K562 (cell line): ENCODE measurements around the gene PRMT3. TPM values are rescaled to one million over a fixed set of nuclear protein-coding genes. Genes with fewer than 3 reads are reported as not detected.

Experiments used
- ATAC-seq: fragments of 200-7000 bp; cut with Tn5 transposase; 3 replicates; pipeline ENCODE4 v1.9.1; 2020; ENCODE audit warnings: moderate library complexity
- BruUV-seq: library from RNA; stranded (reverse); fragments of 400-500 nt; replicated peaks from 2 replicates; lab custom pipeline; 2021; lab: Mats Ljungman, UMichigan
- CTCF ChIA-PET: fragments of 300-600 bp; formaldehyde crosslinking; extraction: SDS; loops from one replicate; lab custom pipeline; 2021; ENCODE audit warnings: low intra/inter-chr PET ratio; lab: Yijun Ruan, JAX
- POLR2A ChIA-PET: fragments of 300-600, 350-650 bp; sonication (Branson Sonifier 250); formaldehyde crosslinking; extraction: SDS; loops from one replicate; lab custom pipeline; 2021; ENCODE audit warnings: antibody characterized with exemption, inconsistent platforms; lab: Yijun Ruan, JAX
- DNase-seq, 4 experiments: peaks; one replicate each; pipeline versions ENCODE4 v3.0.0 to v3.0.0-alpha.2; 2011 to 2018; ENCODE audit warnings: low spot score in 3 of 4, mixed read lengths in 3 of 4; ENCODE audit errors: extremely low read depth in 1 of 4
- FAIRE-seq: peaks from 2 replicates; lab custom pipeline; 2011; peaks lifted over from hg19 to GRCh38; lab: Jason Lieb, UNC
- H2AFZ ChIP-seq: 2 replicates; pipeline ENCODE4 v1.6.0; 2011; ENCODE audit warnings: low read depth, low read length, control low read depth, inconsistent platforms
- H3K27ac ChIP-seq: fragments of 200-600 bp; 3 replicates; pipeline ENCODE4 v1.8.0; 2011; ENCODE audit warnings: low read depth, mild to moderate bottlenecking, control low read depth, inconsistent platforms, low read length, moderate library complexity, mixed read lengths; ENCODE audit errors: extremely low read depth
- H3K27me3 ChIP-seq, 2 experiments: fragments of 300-600 bp in 1 of 2; 2 replicates in 1 of 2; 3 replicates in 1 of 2; pipeline versions ENCODE4 v1.6.0 to v1.8.0; 2011; ENCODE audit warnings: inconsistent platforms in 2 of 2, low read length in 2 of 2, mild to moderate bottlenecking in 1 of 2, mixed read lengths in 1 of 2, moderate library complexity in 1 of 2; ENCODE audit not compliant: control insufficient read depth in 2 of 2, insufficient read depth in 2 of 2
- H3K36me3 ChIP-seq: fragments of 300-600 bp; 3 replicates; pipeline ENCODE4 v1.8.0; 2011; ENCODE audit warnings: mild to moderate bottlenecking, low read length, inconsistent platforms; ENCODE audit not compliant: control insufficient read depth, insufficient read depth
- H3K4me1 ChIP-seq, 2 experiments: fragments of 200-600 bp in 1 of 2; replicated peaks in 1 of 2; 2 replicates in 1 of 2; 3 replicates in 1 of 2; pipeline versions ENCODE4 v1.5.1 to v1.8.0; 2011; ENCODE audit warnings: inconsistent platforms in 2 of 2, low read length in 2 of 2, mild to moderate bottlenecking in 1 of 2, mixed read lengths in 1 of 2, moderate library complexity in 1 of 2; ENCODE audit not compliant: control insufficient read depth in 2 of 2, insufficient read depth in 2 of 2
- H3K4me2 ChIP-seq: 2 replicates; pipeline ENCODE4 v1.6.1; 2011; ENCODE audit warnings: low read length, control low read depth, inconsistent platforms, mixed read lengths; ENCODE audit not compliant: insufficient read depth
- H3K4me3 ChIP-seq: fragments of 200-600 bp; sonication (generic), shearing (Covaris generic); 2 replicates; pipeline ENCODE4 v1.5.1; 2016; ENCODE audit warnings: control low read depth, inconsistent platforms
- H3K79me2 ChIP-seq: fragments of 200-600 bp; 3 replicates; pipeline ENCODE4 v1.8.0; 2011; ENCODE audit warnings: low read length, inconsistent platforms; ENCODE audit not compliant: control insufficient read depth, insufficient read depth
- H3K9ac ChIP-seq, 2 experiments: 2 replicates each; pipeline versions ENCODE4 v1.6.0 to v1.6.1; 2011; ENCODE audit warnings: low read depth in 2 of 2, low read length in 2 of 2, control low read depth in 1 of 2, inconsistent platforms in 1 of 2, mild to moderate bottlenecking in 1 of 2, mixed read lengths in 1 of 2; ENCODE audit not compliant: insufficient read depth in 1 of 2
- H3K9me1 ChIP-seq: one replicate; pipeline ENCODE4 v1.6.0; 2011; ENCODE audit warnings: inconsistent platforms, mild to moderate bottlenecking, low read length, moderate library complexity; ENCODE audit not compliant: control insufficient read depth, insufficient read depth
- H3K9me3 ChIP-seq: replicated peaks from 2 replicates; pipeline ENCODE4 v1.5.1; 2011; ENCODE audit warnings: low read depth, low read length, inconsistent platforms; ENCODE audit not compliant: control insufficient read depth, insufficient read depth
- H4K20me1 ChIP-seq: replicated peaks from 2 replicates; pipeline ENCODE4 v1.6.1; 2011; ENCODE audit warnings: low read length, inconsistent platforms, mixed read lengths; ENCODE audit not compliant: control insufficient read depth, insufficient read depth
- CHD2 ChIP-seq: IDR thresholded peaks from 2 replicates; pipeline ENCODE4 v1.6.1; 2011; ENCODE audit warnings: low read depth, low read length
- KDM1A ChIP-seq, 2 experiments: fragments of 450-650 bp; IDR thresholded peaks; 2 replicates each; pipeline ENCODE4 v1.6.1; 2016; ENCODE audit warnings: mild to moderate bottlenecking in 2 of 2
- RBM25 ChIP-seq: fragments of 200-400 bp; formaldehyde crosslinking; IDR thresholded peaks from 2 replicates; pipeline ENCODE4 v1.6.1; 2018; ENCODE audit warnings: low read length, low read depth, moderate library complexity; ENCODE audit not compliant: severe bottlenecking
- U2AF1 ChIP-seq: fragments of 200-400 bp; formaldehyde crosslinking; optimal IDR thresholded peaks from 2 replicates; pipeline ENCODE3; 2017; ENCODE audit warnings: mild to moderate bottlenecking, low read depth, low read length, moderate library complexity
- ZNF146 ChIP-seq: IDR thresholded peaks from one replicate; pipeline ENCODE4 v1.6.1; 2018; ENCODE audit warnings: missing compliant biosample characterization; ENCODE audit not compliant: unreplicated experiment
- WGBS: fragments of 100-300 bp; shearing (Covaris generic); methylation state at CpG from one replicate; pipeline ENCODE4 v1.1.6; 2016; ENCODE audit warnings: low coverage, mixed read lengths; ENCODE audit not compliant: insufficient coverage; ENCODE audit errors: missing lambda C conversion rate; 5-methylcytosine and 5-hydroxymethylcytosine counted together
- in situ Hi-C: fragments of 300-500 bp; cut with MboI; formaldehyde crosslinking; loops from 4 replicates; pipeline ENCODE4 v1.15.0; 2018; ENCODE audit warnings: inconsistent platforms, mixed read lengths
- intact Hi-C: fragments of 100-400 bp; cut with micrococcal nuclease; formaldehyde crosslinking; loops from 2 replicates; pipeline ENCODE4 v1.14.2; 2022
- polyA plus RNA-seq, 8 experiments: library from polyadenylated mRNA; depleted of rRNA in 4 of 8; stranded (reverse) in 5 of 8; unstranded in 3 of 8; fragments of >200 nt; fragmentation: Nextera tagmentation in 2 of 8; fragmentation: Illumina TruSeq in 1 of 8; extraction: Ambion mirVana in 2 of 8; extraction: Trizol in 1 of 8; gene quantifications; 2 replicates each; pipeline versions ENCODE4 v1.2.1 to v1.2.3, GENCODE V29; 2011 to 2014; ENCODE audit warnings: inconsistent platforms in 1 of 8, missing spikeins in 1 of 8
- total RNA-seq, 7 experiments: library from RNA; depleted of rRNA in 6 of 7; stranded (reverse); fragments of >200 nt in 6 of 7; fragmentation: Illumina TruSeq in 2 of 7; extraction: Trizol in 2 of 7; gene quantifications; 2 replicates each; pipeline versions ENCODE4 v1.2.1 to v1.2.3, GENCODE V29; 2011 to 2021; ENCODE audit warnings: low replicate concordance in 1 of 7
- TF ChIP-seq, protein P1 (sequence below): fragments of 450-650 bp; IDR thresholded peaks from 2 replicates; pipeline ENCODE4 v1.6.1; 2016; ENCODE audit warnings: mild to moderate bottlenecking

The PRMT3 gene
- total and polyA plus RNA-seq, 9 of the 15 experiments (the other 6 are each of a cell fraction or from before 2014, with no cell fraction given): 24.0 to 62.1 (median 44.7) TPM

DNA sequence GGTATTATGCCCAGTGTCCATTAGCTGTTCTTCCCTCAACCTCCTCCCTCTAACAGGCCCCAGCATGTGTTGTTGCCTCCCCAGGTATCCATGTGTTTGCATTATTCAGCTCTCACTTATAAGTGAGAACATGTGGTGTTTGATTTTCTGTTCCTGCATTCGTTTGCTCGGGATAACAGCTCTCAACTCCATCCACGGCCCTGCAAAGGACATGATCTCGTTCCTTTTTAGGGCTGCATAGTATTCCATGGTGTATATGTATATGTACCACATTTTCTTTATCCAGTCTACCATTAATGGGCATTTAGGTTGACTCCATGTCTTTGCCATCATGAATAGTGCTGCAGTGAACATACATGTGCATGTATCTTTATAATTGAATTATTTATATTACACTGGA lies 82.8 kb downstream of the PRMT3 start:
- Histone ChIP-seq H3K4me1 (peaks cover 9 to 21% of the 10 kb centered on the region in 2 experiments; a peak in 4 of 5 replicates), H3K79me2 (peaks cover 9% of the 10 kb centered on the region; the same call in 1 of the 3 replicates), H3K9me3 (no peaks in the 10 kb centered on the region), H4K20me1 (no peaks in the 10 kb centered on the region), H3K27ac (no peak overlapping the region), H3K9ac (no peak overlapping the region), H3K36me3 (peaks cover 33% of the 10 kb centered on the region), H3K9me1 (no peaks in the 10 kb centered on the region), H2AFZ (no peak overlapping the region), H3K4me2 (no peak overlapping the region)
- in situ Hi-C loops: no loop called here
- WGBS: 98% methylated on average over 4 of the region's 4 CpGs
- POLR2A ChIA-PET: no interaction called here
- FAIRE-seq (no peak), ATAC-seq (no peak), DNase-seq (no peak)
- TF ChIP-seq KDM1A (IDR thresholded peaks at IDR 0.05) (0 out of 4 replicates have a peak, but pooled peaks of 1 of the 2 experiments have one; percentile 36), U2AF1 (no peak), CHD2 (no peak), RBM25 (peak; percentile 63), ZNF146 (peak; percentile 92)
- TF ChIP-seq, protein P1, sequence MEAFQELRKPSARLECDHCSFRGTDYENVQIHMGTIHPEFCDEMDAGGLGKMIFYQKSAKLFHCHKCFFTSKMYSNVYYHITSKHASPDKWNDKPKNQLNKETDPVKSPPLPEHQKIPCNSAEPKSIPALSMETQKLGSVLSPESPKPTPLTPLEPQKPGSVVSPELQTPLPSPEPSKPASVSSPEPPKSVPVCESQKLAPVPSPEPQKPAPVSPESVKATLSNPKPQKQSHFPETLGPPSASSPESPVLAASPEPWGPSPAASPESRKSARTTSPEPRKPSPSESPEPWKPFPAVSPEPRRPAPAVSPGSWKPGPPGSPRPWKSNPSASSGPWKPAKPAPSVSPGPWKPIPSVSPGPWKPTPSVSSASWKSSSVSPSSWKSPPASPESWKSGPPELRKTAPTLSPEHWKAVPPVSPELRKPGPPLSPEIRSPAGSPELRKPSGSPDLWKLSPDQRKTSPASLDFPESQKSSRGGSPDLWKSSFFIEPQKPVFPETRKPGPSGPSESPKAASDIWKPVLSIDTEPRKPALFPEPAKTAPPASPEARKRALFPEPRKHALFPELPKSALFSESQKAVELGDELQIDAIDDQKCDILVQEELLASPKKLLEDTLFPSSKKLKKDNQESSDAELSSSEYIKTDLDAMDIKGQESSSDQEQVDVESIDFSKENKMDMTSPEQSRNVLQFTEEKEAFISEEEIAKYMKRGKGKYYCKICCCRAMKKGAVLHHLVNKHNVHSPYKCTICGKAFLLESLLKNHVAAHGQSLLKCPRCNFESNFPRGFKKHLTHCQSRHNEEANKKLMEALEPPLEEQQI: 0 out of 2 replicates have a peak, but pooled peaks have one; percentile 33
- TF ChIP-seq, all 486 proteins: peak for 4
- CTCF ChIA-PET: no interaction called here
- BruUV-seq: no TSS peak
- no peak overlapping the region for H3K4me3 ChIP-seq
- no peaks in the 10 kb centered on the region for H3K27me3 ChIP-seq
- intact Hi-C loops: no loop called here
